SK-N-MC (cell line): ENCODE measurements around the gene ZNF426.

ENCODE experiments used
- DNase-seq: peaks from one replicate; pipeline ENCODE4 v3.0.0-alpha.2; 2011; ENCODE audit warnings: low read depth, low spot score
- H3K27ac ChIP-seq: fragments of 200-600 bp; sonication (generic); 2 replicates; pipeline ENCODE4 v1.5.1; 2016; ENCODE audit warnings: mixed run types
- H3K36me3 ChIP-seq: fragments of 200-600 bp; sonication (generic); 2 replicates; pipeline ENCODE4 v1.6.1; 2017; ENCODE audit warnings: antibody characterized with exemption, low read length, mixed read lengths; ENCODE audit not compliant: insufficient read depth
- H3K4me3 ChIP-seq: fragments of 200-600 bp; sonication (generic); 2 replicates; pipeline ENCODE4 v1.5.1; 2016
- H3K9ac ChIP-seq: fragments of 200-600 bp; sonication (generic); 2 replicates; pipeline ENCODE4 v1.8.0; 2017; ENCODE audit warnings: mixed run types, mixed read lengths; ENCODE audit not compliant: insufficient read length
- H3K9me3 ChIP-seq: fragments of 200-600 bp; sonication (generic); 2 replicates; pipeline ENCODE4 v1.6.1; 2017; ENCODE audit warnings: low read depth, mild to moderate bottlenecking, antibody characterized with exemption, low read length, moderate library complexity, mixed read lengths
- EZH2 ChIP-seq: fragments of 200-600 bp; sonication (generic); IDR thresholded peaks from one replicate; pipeline ENCODE4 v1.6.1; 2017; ENCODE audit warnings: antibody characterized with exemption
- FOXP2 ChIP-seq: optimal IDR thresholded peaks from 2 replicates; pipeline ENCODE3; 2011; ENCODE audit warnings: mild to moderate bottlenecking, moderate library complexity; ENCODE audit not compliant: insufficient read depth; ENCODE audit errors: extremely low read length, control extremely low read depth
- POLR2AphosphoS5 ChIP-seq: IDR thresholded peaks from 2 replicates; pipeline ENCODE4 v1.6.1; 2012; ENCODE audit warnings: mild to moderate bottlenecking, low read depth, low read length, borderline replicate concordance

Gene ZNF426

DNA sequence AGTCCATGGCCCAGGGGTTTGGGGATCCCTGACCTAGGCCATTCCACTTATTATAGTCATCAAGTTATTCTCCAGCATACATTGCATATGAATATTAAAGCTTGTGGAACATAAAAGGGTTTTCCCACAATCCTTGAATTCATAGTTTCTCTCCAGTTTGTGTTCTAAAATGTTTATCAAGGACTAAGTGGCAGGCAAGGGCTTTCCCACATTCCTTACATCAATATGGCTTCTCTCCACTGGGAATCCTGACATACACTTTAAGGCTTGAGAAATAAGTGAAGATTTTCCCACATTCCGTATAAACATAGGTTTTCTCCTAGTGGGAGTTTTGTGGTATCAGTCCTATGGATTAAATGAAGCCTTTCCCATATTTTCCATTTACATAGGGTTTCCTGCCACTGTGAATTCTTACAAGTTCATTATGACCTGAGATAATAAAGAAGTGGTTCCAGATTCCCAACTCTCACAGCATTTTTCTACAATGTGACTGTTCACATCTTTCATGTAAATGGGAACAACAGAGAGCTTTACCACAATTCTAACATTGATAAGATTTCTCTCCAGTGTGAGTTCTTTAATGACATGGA is 14.5 kb downstream of the ZNF426 start:
- H3K9me3 ChIP-seq = peaks cover 24% of the 10 kb centered on the region
- no peak overlapping the region for H3K9ac ChIP-seq
- H3K36me3 ChIP-seq = peaks cover 15% of the 10 kb centered on the region
- no peak overlapping the region for H3K27ac ChIP-seq
- no peak overlapping the region for H3K4me3 ChIP-seq
- TF ChIP-seq POLR2AphosphoS5 (no peak), FOXP2 (no peak), EZH2 (no peak)
- no peak for DNase-seq

GRCh38 chr19:9507285-9507684 is 31.2 kb downstream of the ZNF426 start:
- DNase-seq = no peak
- no peak for TF ChIP-seq FOXP2
- TF ChIP-seq EZH2 = no peak
- TF ChIP-seq POLR2AphosphoS5 = no peak
- Histone ChIP-seq H3K9ac (no peak overlapping the region), H3K9me3 (no peaks in the 10 kb centered on the region), H3K4me3 (no peak overlapping the region), H3K36me3 (no peaks in the 10 kb centered on the region), H3K27ac (no peak overlapping the region)

GRCh38 chr19:9500796-9501195 is 37.6 kb downstream of the ZNF426 start:
- TF ChIP-seq FOXP2 = no peak
- TF ChIP-seq POLR2AphosphoS5 = no peak
- TF ChIP-seq EZH2 = no peak
- no peaks in the 10 kb centered on the region for H3K36me3 ChIP-seq
- no peak overlapping the region for H3K4me3 ChIP-seq
- H3K9me3 ChIP-seq = no peaks in the 10 kb centered on the region
- H3K27ac ChIP-seq = no peak overlapping the region
- no peak for DNase-seq
- no peak overlapping the region for H3K9ac ChIP-seq

DNA sequence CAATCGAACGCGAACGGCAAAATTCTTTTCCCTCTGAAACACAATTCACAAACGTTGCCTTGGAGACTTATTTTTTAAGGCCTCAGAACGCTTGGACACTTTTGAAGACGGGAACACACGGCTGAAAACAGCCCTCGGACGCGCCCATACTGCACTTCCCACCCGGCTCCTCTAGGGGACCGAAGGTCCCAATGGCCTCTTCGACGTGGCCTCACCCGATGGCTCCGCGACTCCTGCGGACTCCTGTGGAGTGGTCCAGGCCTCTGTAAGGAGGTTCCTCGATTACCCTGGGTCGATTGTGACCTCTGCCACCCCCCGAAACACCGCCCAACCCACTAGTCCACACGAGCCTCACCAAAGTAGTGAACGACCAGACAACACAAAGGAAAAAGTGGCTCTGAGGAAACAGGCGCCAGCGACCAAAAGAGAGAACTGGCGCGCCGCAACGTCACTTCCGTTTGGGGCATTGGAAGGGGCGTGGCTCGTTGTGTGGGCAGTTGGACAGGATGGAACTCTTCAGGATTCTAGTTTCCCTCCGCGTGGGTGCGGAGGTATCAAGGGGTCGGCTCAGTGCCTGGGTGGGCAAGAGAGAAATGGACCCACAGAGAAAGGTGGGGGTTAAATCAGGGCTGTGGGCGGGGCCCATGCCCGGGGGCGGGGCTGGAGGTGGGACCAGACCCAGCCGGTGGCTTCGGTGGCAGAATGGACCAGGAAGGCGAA is 40.1 kb downstream of the ZNF426 start, which contains the start of gene ZNF560:
TSS of gene ZNF560 (minus strand) at position 434 of the 720 bp plus-strand sequence. CDS start 23,303 bp downstream, outside the sequence.
- H3K4me3 ChIP-seq = peak within 1 kb of the TSS; percentile 49
- no peaks in the 10 kb centered on the region for H3K9me3 ChIP-seq
- no peak within 1 kb of the TSS for H3K27ac ChIP-seq
- TF ChIP-seq FOXP2 (no peak), POLR2AphosphoS5 (no peak), EZH2 (no peak)
- H3K36me3 ChIP-seq = no peaks in the 10 kb centered on the region
- no peak for DNase-seq
- H3K9ac ChIP-seq = no peak within 1 kb of the TSS

GRCh38 chr19:9494096-9494495 is 44.3 kb downstream of the ZNF426 start:
- DNase-seq = no peak
- Histone ChIP-seq H3K36me3 (no peaks in the 10 kb centered on the region), H3K9ac (no peak overlapping the region), H3K27ac (no peak overlapping the region), H3K4me3 (no peak overlapping the region), H3K9me3 (no peaks in the 10 kb centered on the region)
- no peak for TF ChIP-seq EZH2
- TF ChIP-seq POLR2AphosphoS5 = no peak
- no peak for TF ChIP-seq FOXP2

GRCh38 chr19:9487016-9487415 is 51.4 kb downstream of the ZNF426 start:
- H3K9ac ChIP-seq = no peak overlapping the region
- H3K4me3 ChIP-seq = no peak overlapping the region
- no peaks in the 10 kb centered on the region for H3K9me3 ChIP-seq
- H3K36me3 ChIP-seq = no peaks in the 10 kb centered on the region
- DNase-seq = no peak
- no peak for TF ChIP-seq EZH2
- TF ChIP-seq POLR2AphosphoS5 = no peak
- TF ChIP-seq FOXP2 = no peak
- H3K27ac ChIP-seq = no peak overlapping the region

GRCh38 chr19:9485140-9485539 is 53.3 kb downstream of the ZNF426 start:
- no peaks in the 10 kb centered on the region for H3K9me3 ChIP-seq
- no peak overlapping the region for H3K27ac ChIP-seq
- no peak for TF ChIP-seq FOXP2
- no peak for TF ChIP-seq POLR2AphosphoS5
- TF ChIP-seq EZH2 = no peak
- DNase-seq = no peak
- H3K9ac ChIP-seq = no peak overlapping the region
- H3K36me3 ChIP-seq = no peaks in the 10 kb centered on the region
- no peak overlapping the region for H3K4me3 ChIP-seq

DNA sequence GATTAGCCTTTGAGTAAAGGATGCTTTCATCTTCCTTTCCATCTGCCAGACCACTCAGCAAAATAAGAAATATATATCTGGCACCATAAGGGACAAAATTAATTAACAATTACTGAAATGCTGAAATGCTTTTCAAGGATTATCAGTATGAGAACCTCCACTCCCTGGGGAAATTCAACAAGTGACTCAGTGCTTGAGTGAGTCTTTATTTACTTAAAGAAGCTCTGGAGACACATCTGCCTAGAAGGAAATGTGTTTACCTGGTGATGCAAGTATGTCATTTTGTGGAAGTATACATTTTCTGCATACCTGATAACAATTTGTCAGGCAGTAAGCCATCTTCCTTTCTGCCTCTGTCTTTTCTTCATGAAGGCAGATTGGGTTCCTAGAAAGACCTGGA is 63.5 kb downstream of the ZNF426 start:
- no peak overlapping the region for H3K27ac ChIP-seq
- peaks cover 7% of the 10 kb centered on the region; the same call in 1 of the 2 replicates for H3K9me3 ChIP-seq
- TF ChIP-seq EZH2 (no peak), POLR2AphosphoS5 (no peak), FOXP2 (no peak)
- no peak overlapping the region for H3K4me3 ChIP-seq
- H3K36me3 ChIP-seq = no peaks in the 10 kb centered on the region
- no peak for DNase-seq
- no peak overlapping the region for H3K9ac ChIP-seq
